SH-SY5Y (cell line): ENCODE results near the gene AIDA.

ENCODE experiments used
- GATA2 ChIP-seq: IDR thresholded peaks from 2 replicates; pipeline ENCODE4 v1.6.1; 2011; ENCODE audit warnings: mild to moderate bottlenecking, low read depth, low read length
- GATA3 ChIP-seq: IDR thresholded peaks from 2 replicates; pipeline ENCODE4 v1.6.1; 2011; ENCODE audit warnings: low read depth, mild to moderate bottlenecking, low read length, moderate library complexity

GRCh38 chr1:222696741-222697140 lies 15.6 kb downstream of the AIDA start:
- TF ChIP-seq GATA3 (no peak), GATA2 (no peak)
